ENCODE data around the gene STK33.

- TF ChIP-seq PBX3 (CRISPR knock-in tag; IDR thresholded peaks at IDR 0.05) = no peak
- no peak for TF ChIP-seq ZNF274 (IDR thresholded peaks at IDR 0.05; ENCODE audit: low read length)
- no peak for TF ChIP-seq ZNF274 (tag by site-specific recombination; IDR thresholded peaks at IDR 0.05; ENCODE audit: borderline replicate concordance)
- no peak for TF ChIP-seq GLI4 (tag by site-specific recombination; IDR thresholded peaks at IDR 0.05)
- TF ChIP-seq RBAK (tag by site-specific recombination; IDR thresholded peaks at IDR 0.05) = no peak
- no peak for TF ChIP-seq ZNF169 (tag by site-specific recombination; IDR thresholded peaks at IDR 0.05)
- TF ChIP-seq ZNF747 (tag by site-specific recombination; IDR thresholded peaks at IDR 0.05) = no peak
- no peak for TF ChIP-seq CTCF (tag by site-specific recombination; IDR thresholded peaks at IDR 0.05)
- no peak for TF ChIP-seq YY1 (tag by site-specific recombination; IDR thresholded peaks at IDR 0.05)
- TF ChIP-seq ZNF580 (tag by site-specific recombination; IDR thresholded peaks at IDR 0.05) = no peak
- TF ChIP-seq ZNF23 (tag by site-specific recombination; IDR thresholded peaks at IDR 0.05; ENCODE audit: borderline replicate concordance) = no peak
- TF ChIP-seq ZNF692 (tag by site-specific recombination; IDR thresholded peaks at IDR 0.05) = no peak
Measured at GRCh38 chr11:8488395-8488794, 105.6 kb downstream of the STK33 start.

Measured in HEK293 (cell line).